ENCODE measurements around the gene TK2.

The TK2 gene

DNA sequence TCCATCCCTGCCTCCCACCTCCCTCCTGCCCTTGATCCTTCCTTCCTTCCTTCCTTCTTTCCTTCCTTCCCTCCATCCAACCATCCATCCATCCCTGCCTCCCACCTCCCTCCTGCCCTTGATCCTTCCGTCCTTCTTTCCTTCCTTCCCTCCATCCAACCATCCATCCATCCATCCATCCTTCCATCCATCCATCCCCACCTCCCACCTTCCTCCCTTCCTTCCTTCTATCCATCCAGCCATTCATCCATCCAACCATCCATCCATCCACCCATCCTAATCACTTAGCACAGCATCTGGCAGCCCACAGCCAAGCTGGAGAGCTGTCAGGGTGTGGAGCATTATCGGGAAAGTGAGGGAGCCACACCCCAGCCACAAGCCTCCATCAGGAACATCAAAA, 54.5 kb downstream of the TK2 start:
- H3K27me3 ChIP-seq (ENCODE audit: control insufficient read depth, insufficient read depth, low read length): no peaks in the 10 kb centered on the region
- no peak overlapping the region for H3K27ac ChIP-seq (ENCODE audit: low read depth, low read length)
- H3K9me3 ChIP-seq (ENCODE audit: control insufficient read depth, insufficient read depth, low read depth, low read length): peaks cover 9% of the 10 kb centered on the region; the same call in 1 of the 2 replicates
- no peaks in the 10 kb centered on the region for H3K36me3 ChIP-seq (ENCODE audit: control insufficient read depth, insufficient read depth, low read length)
- no peak overlapping the region for H3K9ac ChIP-seq (ENCODE audit: low read length)
- no peak overlapping the region for H3K4me3 ChIP-seq (ENCODE audit: low read depth, low read length)
- no peaks in the 10 kb centered on the region for H3K4me1 ChIP-seq (ENCODE audit: control insufficient read depth, insufficient read depth, low read length)

DNA sequence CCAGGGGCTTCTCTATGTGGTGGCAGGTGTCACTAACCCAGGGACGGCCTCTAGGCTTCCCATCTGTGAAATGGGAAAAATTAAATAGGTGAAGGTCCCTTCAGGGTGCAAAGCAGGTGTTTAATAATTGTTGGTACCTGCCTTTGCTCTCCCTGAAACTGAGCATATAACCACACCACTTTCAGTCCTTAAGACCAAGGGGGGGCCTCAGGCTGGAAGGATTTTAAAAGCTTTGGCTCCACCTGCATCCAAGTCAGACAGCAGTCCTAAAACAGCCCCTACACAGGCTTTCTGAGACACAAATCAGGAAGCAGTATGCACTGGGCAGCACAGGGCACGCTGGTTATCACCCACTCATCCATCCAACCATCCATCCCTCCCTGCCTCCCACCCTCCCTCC, 55.0 kb downstream of the TK2 start:
- Histone ChIP-seq H3K27ac (ENCODE audit: low read depth, low read length) (no peak overlapping the region), H3K36me3 (ENCODE audit: control insufficient read depth, insufficient read depth, low read length) (no peaks in the 10 kb centered on the region), H3K4me3 (ENCODE audit: low read depth, low read length) (no peak overlapping the region), H3K9ac (ENCODE audit: low read length) (no peak overlapping the region), H3K27me3 (ENCODE audit: control insufficient read depth, insufficient read depth, low read length) (no peaks in the 10 kb centered on the region), H3K9me3 (ENCODE audit: control insufficient read depth, insufficient read depth, low read depth, low read length) (peaks cover 9% of the 10 kb centered on the region; the same call in 1 of the 2 replicates), H3K4me1 (ENCODE audit: control insufficient read depth, insufficient read depth, low read length) (no peaks in the 10 kb centered on the region)

DNA sequence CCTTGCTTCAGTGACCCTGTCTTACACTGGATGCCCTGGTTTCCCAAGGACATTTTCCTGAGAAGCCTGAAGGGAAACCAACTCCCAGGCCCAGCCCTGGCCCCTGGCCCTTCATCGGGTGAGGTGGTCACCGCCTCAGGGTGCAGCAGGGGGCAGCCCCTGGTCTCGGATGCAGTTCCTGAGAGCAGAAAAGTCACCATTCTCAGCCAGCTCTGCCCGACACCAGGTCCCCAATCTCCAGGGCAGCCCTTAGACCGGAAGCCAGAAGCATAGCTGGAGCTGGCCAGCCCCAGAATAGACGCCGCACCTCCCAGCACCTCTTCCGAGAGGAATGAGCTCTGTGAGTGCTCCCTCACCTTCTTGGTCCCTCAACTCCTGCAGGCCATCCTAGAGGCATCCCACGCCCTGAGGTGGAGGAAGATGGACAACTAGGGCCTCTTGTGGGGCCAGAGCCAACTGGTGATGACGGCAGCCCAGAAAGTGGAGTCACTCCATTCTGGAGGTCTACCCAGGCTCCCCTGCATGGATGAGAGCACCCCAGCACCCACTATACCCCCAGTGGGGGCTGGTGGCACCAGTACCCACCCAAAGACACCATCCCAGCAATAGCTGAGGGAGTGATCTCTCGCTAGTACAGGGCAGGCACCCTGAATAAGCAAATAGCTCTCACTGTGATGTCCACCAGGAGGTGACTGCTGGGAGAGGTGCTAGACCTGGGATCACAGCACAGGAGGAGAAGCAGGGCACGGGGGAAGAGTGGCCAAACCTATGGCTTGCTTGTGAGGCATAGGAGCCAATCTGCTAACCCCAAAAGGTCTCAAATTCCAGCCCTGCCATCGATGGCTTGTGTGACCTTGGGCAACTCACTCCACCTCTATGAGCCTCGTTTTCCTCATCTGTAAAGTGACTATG, 56.2 kb downstream of the TK2 start:
- no peaks in the 10 kb centered on the region for H3K4me1 ChIP-seq (ENCODE audit: control insufficient read depth, insufficient read depth, low read length)
- no peaks in the 10 kb centered on the region for H3K27me3 ChIP-seq (ENCODE audit: control insufficient read depth, insufficient read depth, low read length)
- H3K9ac ChIP-seq (ENCODE audit: low read length): no peak overlapping the region
- H3K27ac ChIP-seq (ENCODE audit: low read depth, low read length): no peak overlapping the region
- H3K9me3 ChIP-seq (ENCODE audit: control insufficient read depth, insufficient read depth, low read depth, low read length): peaks cover 17% of the 10 kb centered on the region
- no peak overlapping the region for H3K4me3 ChIP-seq (ENCODE audit: low read depth, low read length)
- no peaks in the 10 kb centered on the region for H3K36me3 ChIP-seq (ENCODE audit: control insufficient read depth, insufficient read depth, low read length)

DNA sequence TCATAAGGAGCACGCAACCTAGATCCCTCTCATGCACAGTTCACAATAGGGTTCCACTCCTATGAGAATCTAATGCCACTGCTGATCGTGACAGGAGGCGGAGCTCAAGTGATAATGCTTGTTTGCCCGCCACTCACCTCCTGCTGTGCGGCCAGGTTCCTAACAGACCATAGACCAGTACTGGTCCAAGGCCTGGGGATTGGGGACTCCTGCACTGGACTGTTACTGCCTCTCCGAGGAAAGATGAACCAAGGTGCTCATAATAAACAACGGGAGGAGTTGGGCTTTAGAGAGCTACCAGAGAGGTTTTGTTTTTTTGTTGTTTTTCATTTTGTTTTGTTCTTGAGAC, 58.2 kb downstream of the TK2 start:
- no peak overlapping the region for H3K9ac ChIP-seq (ENCODE audit: low read length)
- H3K9me3 ChIP-seq (ENCODE audit: control insufficient read depth, insufficient read depth, low read depth, low read length): peaks cover 17% of the 10 kb centered on the region
- no peaks in the 10 kb centered on the region for H3K4me1 ChIP-seq (ENCODE audit: control insufficient read depth, insufficient read depth, low read length)
- no peaks in the 10 kb centered on the region for H3K36me3 ChIP-seq (ENCODE audit: control insufficient read depth, insufficient read depth, low read length)
- no peak overlapping the region for H3K4me3 ChIP-seq (ENCODE audit: low read depth, low read length)
- no peak overlapping the region for H3K27ac ChIP-seq (ENCODE audit: low read depth, low read length)
- no peaks in the 10 kb centered on the region for H3K27me3 ChIP-seq (ENCODE audit: control insufficient read depth, insufficient read depth, low read length)

DNA sequence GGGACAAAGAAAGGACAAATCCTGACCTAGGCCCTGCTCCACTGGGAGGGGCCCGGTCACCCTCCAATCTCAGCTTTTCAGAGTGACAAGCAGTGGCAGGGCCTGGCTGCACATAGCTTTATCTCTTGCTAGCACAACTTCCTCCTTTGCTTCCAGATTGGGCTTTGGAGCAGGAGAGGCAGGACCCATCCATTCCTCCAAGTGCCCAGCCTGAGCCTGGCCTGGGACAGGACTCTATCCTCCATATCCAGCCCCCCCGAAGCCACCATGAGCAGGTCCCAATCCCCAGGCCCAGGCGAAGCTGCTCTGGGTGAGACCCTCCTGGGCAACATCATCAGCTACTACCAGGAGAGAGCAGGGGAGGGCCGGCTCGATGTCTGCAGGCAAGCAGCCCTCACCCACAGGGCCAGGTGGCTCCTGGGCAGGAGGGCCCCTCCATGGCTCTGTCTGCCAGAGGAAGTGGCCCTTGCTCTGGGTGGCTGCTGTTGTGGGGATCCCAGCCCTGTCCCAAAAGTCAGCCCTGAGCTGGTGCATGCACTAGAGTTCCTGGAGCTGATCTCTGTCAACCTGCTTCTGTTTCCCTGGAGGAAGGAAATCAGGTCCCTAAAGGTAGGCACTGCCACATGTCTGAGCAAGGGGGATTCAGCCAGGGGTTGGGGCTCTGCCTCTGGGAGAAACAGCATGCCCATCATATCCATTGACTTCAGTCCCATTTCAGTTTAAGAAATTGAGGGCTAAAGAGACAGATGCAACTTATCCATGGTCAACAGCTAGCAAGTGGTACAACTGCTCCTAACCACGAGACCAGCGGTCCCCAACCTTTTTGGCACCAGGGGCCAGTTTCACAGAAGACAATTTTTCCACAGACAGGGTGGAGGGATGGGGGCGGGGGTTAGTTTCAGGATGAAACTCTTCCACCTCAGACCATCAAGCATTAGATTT, 58.9 kb downstream of the TK2 start:
- H3K4me1 ChIP-seq (ENCODE audit: control insufficient read depth, insufficient read depth, low read length): no peaks in the 10 kb centered on the region
- no peak overlapping the region for H3K27ac ChIP-seq (ENCODE audit: low read depth, low read length)
- H3K36me3 ChIP-seq (ENCODE audit: control insufficient read depth, insufficient read depth, low read length): no peaks in the 10 kb centered on the region
- H3K4me3 ChIP-seq (ENCODE audit: low read depth, low read length): no peak overlapping the region
- no peaks in the 10 kb centered on the region for H3K27me3 ChIP-seq (ENCODE audit: control insufficient read depth, insufficient read depth, low read length)
- H3K9ac ChIP-seq (ENCODE audit: low read length): no peak overlapping the region
- peaks cover 17% of the 10 kb centered on the region for H3K9me3 ChIP-seq (ENCODE audit: control insufficient read depth, insufficient read depth, low read depth, low read length)

DNA sequence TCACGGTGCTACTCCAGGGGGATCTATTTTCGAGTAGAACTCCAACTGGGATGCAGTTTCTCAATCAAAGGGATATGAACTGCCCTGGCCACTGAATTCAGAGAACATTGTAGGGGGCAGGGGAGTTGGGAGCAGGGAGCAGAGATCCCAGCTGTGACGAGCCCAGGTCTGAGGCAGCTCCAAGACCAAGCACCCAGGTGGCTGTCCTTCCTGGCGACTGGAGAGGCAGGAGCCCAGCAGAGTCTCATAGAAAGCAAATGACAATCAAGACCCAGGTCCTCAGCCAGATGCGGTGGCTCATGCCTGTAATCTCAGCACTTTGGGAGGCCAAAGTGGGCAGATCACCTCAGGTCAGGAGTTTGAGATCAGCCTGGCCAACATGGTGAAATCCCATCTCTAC, 60.1 kb downstream of the TK2 start:
- Histone ChIP-seq H3K9ac (ENCODE audit: low read length) (no peak overlapping the region), H3K4me3 (ENCODE audit: low read depth, low read length) (no peak overlapping the region), H3K27me3 (ENCODE audit: control insufficient read depth, insufficient read depth, low read length) (no peaks in the 10 kb centered on the region), H3K9me3 (ENCODE audit: control insufficient read depth, insufficient read depth, low read depth, low read length) (peaks cover 10% of the 10 kb centered on the region), H3K27ac (ENCODE audit: low read depth, low read length) (no peak overlapping the region), H3K4me1 (ENCODE audit: control insufficient read depth, insufficient read depth, low read length) (no peaks in the 10 kb centered on the region), H3K36me3 (ENCODE audit: control insufficient read depth, insufficient read depth, low read length) (no peaks in the 10 kb centered on the region)

DNA sequence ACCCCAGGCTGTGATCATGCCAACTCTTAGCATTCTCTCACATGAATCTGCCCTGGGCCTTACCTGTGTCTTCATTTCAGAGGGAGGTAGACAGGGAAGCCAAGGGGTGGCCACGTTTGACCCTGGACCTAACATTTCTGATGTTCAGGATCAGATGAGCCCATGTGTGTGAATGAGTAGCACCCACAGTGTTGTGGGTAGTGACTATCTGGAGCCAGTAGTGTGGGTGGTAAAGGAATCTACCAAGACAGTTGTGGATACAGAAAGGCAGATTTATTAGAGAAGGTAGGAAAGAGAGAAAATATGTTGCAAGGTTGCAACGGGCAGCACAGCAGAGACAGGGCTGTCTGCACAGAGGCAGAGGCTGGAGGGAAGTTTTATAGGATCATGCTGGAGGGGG, 60.5 kb downstream of the TK2 start:
- no peaks in the 10 kb centered on the region for H3K36me3 ChIP-seq (ENCODE audit: control insufficient read depth, insufficient read depth, low read length)
- H3K9me3 ChIP-seq (ENCODE audit: control insufficient read depth, insufficient read depth, low read depth, low read length): peaks cover 8% of the 10 kb centered on the region
- no peak overlapping the region for H3K9ac ChIP-seq (ENCODE audit: low read length)
- H3K4me3 ChIP-seq (ENCODE audit: low read depth, low read length): no peak overlapping the region
- no peaks in the 10 kb centered on the region for H3K27me3 ChIP-seq (ENCODE audit: control insufficient read depth, insufficient read depth, low read length)
- H3K4me1 ChIP-seq (ENCODE audit: control insufficient read depth, insufficient read depth, low read length): no peaks in the 10 kb centered on the region
- H3K27ac ChIP-seq (ENCODE audit: low read depth, low read length): no peak overlapping the region

DNA sequence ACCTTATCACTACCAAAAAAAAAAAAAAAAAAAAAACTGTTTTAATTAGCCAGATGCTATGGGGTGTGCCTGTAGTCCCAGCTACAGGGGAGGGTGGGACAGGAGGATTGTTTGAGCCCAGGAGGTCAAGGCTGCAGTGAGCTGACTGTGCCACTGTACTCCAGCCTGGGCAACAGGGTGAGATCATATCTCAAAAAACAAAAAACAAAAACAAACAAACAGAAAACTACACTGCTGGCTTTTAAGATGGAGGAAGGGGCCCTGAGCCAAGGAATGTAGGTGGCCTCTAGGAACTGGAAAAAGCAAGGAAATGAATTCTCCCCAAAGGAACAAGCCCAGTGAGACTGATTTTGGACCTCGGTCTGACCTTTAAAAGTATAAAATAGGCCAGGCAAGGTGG, 61.4 kb downstream of the TK2 start:
- Histone ChIP-seq H3K4me1 (ENCODE audit: control insufficient read depth, insufficient read depth, low read length) (0 out of 2 replicates have a peak, but pooled peaks cover 3% of the 10 kb centered on the region), H3K36me3 (ENCODE audit: control insufficient read depth, insufficient read depth, low read length) (no peaks in the 10 kb centered on the region), H3K9ac (ENCODE audit: low read length) (no peak overlapping the region), H3K9me3 (ENCODE audit: control insufficient read depth, insufficient read depth, low read depth, low read length) (peaks cover 8% of the 10 kb centered on the region), H3K27me3 (ENCODE audit: control insufficient read depth, insufficient read depth, low read length) (no peaks in the 10 kb centered on the region), H3K27ac (ENCODE audit: low read depth, low read length) (no peak overlapping the region), H3K4me3 (ENCODE audit: low read depth, low read length) (no peak overlapping the region)

DNA sequence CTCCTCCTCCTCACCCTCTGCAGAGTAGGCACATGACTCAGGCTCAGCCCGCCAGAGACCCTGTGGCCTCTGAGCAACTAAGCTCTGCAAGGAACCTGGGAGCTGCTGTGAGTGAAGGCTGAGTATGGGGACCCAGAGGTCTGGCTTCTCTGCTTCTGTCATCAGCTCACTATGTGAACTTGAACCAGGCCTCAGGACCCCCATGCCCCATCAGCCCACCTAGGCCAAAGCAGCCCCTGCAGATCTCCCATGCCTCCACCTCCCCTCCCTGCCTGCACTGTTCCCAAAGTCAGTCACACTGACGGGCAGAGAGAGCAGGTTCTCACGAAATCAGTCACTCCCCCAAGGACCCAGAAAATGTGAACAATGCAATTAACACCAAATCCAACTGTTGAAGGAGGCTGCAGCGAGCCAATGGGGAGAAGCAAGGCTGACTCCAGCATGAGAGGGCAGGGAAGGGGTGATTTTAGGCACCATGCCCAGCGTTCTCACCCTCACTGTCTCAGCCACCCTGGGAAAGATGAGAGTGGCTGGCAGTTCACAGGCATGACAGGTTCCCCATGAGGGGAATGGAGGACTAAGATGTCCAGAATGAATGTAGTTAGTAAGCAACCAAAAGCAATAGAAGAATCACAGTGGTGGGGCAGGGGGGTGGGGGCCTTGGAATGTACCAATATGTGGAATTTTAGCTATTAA, 62.2 kb downstream of the TK2 start:
- Histone ChIP-seq H3K4me3 (ENCODE audit: low read depth, low read length) (no peak overlapping the region), H3K27me3 (ENCODE audit: control insufficient read depth, insufficient read depth, low read length) (no peaks in the 10 kb centered on the region), H3K4me1 (ENCODE audit: control insufficient read depth, insufficient read depth, low read length) (0 out of 2 replicates have a peak, but pooled peaks cover 3% of the 10 kb centered on the region), H3K9me3 (ENCODE audit: control insufficient read depth, insufficient read depth, low read depth, low read length) (peaks cover 8% of the 10 kb centered on the region), H3K9ac (ENCODE audit: low read length) (no peak overlapping the region), H3K27ac (ENCODE audit: low read depth, low read length) (no peak overlapping the region), H3K36me3 (ENCODE audit: control insufficient read depth, insufficient read depth, low read length) (no peaks in the 10 kb centered on the region)

DNA sequence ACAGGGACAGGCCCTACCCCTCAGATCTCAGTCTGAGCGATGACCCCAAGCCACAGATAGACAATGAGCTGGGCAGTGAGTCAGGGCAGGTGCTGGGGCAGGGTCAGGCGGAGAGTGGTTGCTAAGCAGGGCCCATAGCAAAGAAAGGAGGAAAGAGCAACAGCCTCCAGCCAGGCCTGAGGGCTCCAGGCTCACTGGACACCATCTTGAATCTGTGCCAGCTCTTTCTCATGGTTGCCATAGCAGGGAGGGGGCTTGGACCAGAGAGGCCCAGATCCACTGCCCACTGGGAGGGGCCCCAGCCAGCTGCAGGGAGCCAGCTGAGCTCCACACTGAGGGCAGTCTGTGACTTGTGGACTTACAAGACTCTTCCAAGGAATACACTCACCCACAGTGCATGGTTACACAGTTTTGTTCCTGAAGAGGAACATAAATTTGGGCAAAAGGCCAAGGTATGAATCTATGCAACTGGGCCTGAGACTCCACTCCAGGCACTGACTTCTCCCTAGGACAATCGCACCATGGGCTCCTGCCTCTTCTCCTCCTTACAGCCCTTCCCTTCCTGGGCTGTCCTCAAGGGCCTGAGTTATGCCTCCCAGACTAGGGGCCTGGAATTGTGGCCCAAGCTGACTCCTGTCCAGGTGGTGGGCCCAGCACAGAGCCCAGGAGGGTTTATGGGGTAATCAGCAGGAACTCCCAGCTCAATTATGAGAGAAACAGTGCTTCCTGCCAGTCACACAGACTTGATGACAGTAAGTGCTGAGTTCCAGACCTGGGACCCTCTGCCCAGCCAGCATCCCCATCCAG, 62.9 kb downstream of the TK2 start:
- Histone ChIP-seq H3K27ac (ENCODE audit: low read depth, low read length) (no peak overlapping the region), H3K4me1 (ENCODE audit: control insufficient read depth, insufficient read depth, low read length) (0 out of 2 replicates have a peak, but pooled peaks cover 3% of the 10 kb centered on the region), H3K4me3 (ENCODE audit: low read depth, low read length) (no peak overlapping the region), H3K9me3 (ENCODE audit: control insufficient read depth, insufficient read depth, low read depth, low read length) (peaks cover 8% of the 10 kb centered on the region), H3K9ac (ENCODE audit: low read length) (no peak overlapping the region), H3K36me3 (ENCODE audit: control insufficient read depth, insufficient read depth, low read length) (no peaks in the 10 kb centered on the region), H3K27me3 (ENCODE audit: control insufficient read depth, insufficient read depth, low read length) (no peaks in the 10 kb centered on the region)

Measured in HUES6 (cell line).